SU-DHL-6 (cell line): ENCODE results near the gene SAMD9.
A peak's percentile ranks its signal among the peaks of the same experiment; 100 is the strongest.

Experiments
- EZH2phosphoT487 ChIP-seq: fragments of 200-600 bp; sonication (generic), shearing (Covaris generic); conservative IDR thresholded peaks from 2 replicates; pipeline ENCODE4 v1.6.1; 2018; ENCODE audit warnings: mild to moderate bottlenecking, antibody characterized with exemption, low read length, moderate library complexity, mixed read lengths
- TF ChIP-seq, protein P1 (sequence below): fragments of 200-600 bp; sonication (generic); IDR thresholded peaks from one replicate; pipeline ENCODE4 v1.5.1; 2017; ENCODE audit warnings: antibody characterized with exemption, mild to moderate bottlenecking, low read length, moderate library complexity; ENCODE audit not compliant: insufficient read depth, poor library complexity, severe bottlenecking

DNA sequence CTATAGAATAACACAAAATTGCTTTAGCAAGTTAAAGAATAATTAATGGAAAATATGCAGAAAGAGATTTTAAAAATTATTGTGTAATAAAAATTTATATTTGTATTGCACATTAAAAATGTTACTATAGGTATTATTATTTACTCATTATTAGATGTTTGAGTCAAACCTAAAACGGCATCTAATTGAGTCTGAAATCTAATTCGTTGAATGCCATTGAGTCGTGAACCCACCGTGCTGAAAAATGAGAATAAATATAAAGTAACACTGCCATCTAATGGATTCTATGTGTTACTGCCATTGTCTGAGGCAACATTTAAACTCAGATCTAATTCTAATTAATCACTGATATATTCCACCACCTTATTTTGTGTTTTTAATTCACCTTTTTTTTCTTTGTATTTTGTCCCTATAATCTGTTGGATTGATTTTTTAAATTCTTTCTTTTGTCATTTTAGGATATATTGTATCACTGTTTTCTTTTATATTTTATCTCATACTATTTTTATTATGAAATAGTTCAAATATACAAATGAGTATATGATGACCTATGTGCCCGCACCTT is 62.2 kb downstream of the SAMD9 start:
- TF ChIP-seq, protein P1, sequence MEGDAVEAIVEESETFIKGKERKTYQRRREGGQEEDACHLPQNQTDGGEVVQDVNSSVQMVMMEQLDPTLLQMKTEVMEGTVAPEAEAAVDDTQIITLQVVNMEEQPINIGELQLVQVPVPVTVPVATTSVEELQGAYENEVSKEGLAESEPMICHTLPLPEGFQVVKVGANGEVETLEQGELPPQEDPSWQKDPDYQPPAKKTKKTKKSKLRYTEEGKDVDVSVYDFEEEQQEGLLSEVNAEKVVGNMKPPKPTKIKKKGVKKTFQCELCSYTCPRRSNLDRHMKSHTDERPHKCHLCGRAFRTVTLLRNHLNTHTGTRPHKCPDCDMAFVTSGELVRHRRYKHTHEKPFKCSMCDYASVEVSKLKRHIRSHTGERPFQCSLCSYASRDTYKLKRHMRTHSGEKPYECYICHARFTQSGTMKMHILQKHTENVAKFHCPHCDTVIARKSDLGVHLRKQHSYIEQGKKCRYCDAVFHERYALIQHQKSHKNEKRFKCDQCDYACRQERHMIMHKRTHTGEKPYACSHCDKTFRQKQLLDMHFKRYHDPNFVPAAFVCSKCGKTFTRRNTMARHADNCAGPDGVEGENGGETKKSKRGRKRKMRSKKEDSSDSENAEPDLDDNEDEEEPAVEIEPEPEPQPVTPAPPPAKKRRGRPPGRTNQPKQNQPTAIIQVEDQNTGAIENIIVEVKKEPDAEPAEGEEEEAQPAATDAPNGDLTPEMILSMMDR: peak; percentile 68
- no peak for TF ChIP-seq EZH2phosphoT487
